ENCODE measurements around the gene HSD17B12.
A peak's percentile ranks its signal among the peaks of the same experiment; 100 is the strongest.

Gene HSD17B12

GRCh38 chr11:43732225-43732624 lies 51.7 kb downstream of the HSD17B12 start:
- no peak for TF ChIP-seq CTCF (IDR thresholded peaks at IDR 0.05; ENCODE audit: extremely low read depth, missing control alignments)
- no peak for DNase-seq (ENCODE audit: low spot score)

- TF ChIP-seq CTCF (IDR thresholded peaks at IDR 0.05; ENCODE audit: extremely low read depth, missing control alignments) = no peak
- no peak for DNase-seq (ENCODE audit: low spot score)
Measured at GRCh38 chr11:43734256-43734655, 53.7 kb downstream of the HSD17B12 start.

- no peak for TF ChIP-seq CTCF (IDR thresholded peaks at IDR 0.05; ENCODE audit: extremely low read depth, missing control alignments)
Measured at GRCh38 chr11:43735115-43735514, 54.6 kb downstream of the HSD17B12 start.

GRCh38 chr11:43735961-43736360 lies 55.4 kb downstream of the HSD17B12 start:
- no peak for DNase-seq (ENCODE audit: low spot score)
- no peak for TF ChIP-seq CTCF (IDR thresholded peaks at IDR 0.05; ENCODE audit: extremely low read depth, missing control alignments)

More at GRCh38 chr11:43735115-43735514, 54.6 kb downstream of the HSD17B12 start:
- DNase-seq (ENCODE audit: low spot score) = no peak

GRCh38 chr11:43736502-43737200 lies 56.1 kb downstream of the HSD17B12 start:
- TF ChIP-seq CTCF (IDR thresholded peaks at IDR 0.05; ENCODE audit: extremely low read depth, missing control alignments) = no peak
- peak; percentile 18 for DNase-seq (ENCODE audit: low spot score)

- no peak for TF ChIP-seq CTCF (IDR thresholded peaks at IDR 0.05; ENCODE audit: extremely low read depth, missing control alignments)
- DNase-seq (ENCODE audit: low spot score) = no peak
Measured at GRCh38 chr11:43737201-43737590, 56.7 kb downstream of the HSD17B12 start.

GRCh38 chr11:43738600-43739409 lies 58.3 kb downstream of the HSD17B12 start:
- no peak for DNase-seq (ENCODE audit: low spot score)

More at GRCh38 chr11:43738600-43739409, 58.3 kb downstream of the HSD17B12 start:
- no peak for TF ChIP-seq CTCF (IDR thresholded peaks at IDR 0.05; ENCODE audit: extremely low read depth, missing control alignments)
